ENCODE data around the gene MARF1. TPM values are rescaled to one million over a fixed set of nuclear protein-coding genes. Genes with fewer than 3 reads are reported as not detected.

Gene MARF1
- polyA plus RNA-seq, 1 donor (not counting 4 experiments of a cell fraction or from before 2014, with no cell fraction given) = 12.5 TPM

- no peak overlapping the region for H2AFZ ChIP-seq (ENCODE audit: control insufficient read depth, low read length)
- no peak overlapping the region for H3K9ac ChIP-seq (ENCODE audit: control insufficient read depth, extremely low read depth, insufficient read depth, low read length)
- no peaks in the 10 kb centered on the region for H3K9me1 ChIP-seq (ENCODE audit: control insufficient read depth, extremely low read depth, insufficient read depth, low read length)
- H3K9me3 ChIP-seq (ENCODE audit: control insufficient read depth, low read depth, low read length) = no peaks in the 10 kb centered on the region
- dilution Hi-C loops (cut with MboI; ENCODE audit: extremely low pct_ligation_motif_present, low sequenced_read_pairs) = no loop called here
- TF ChIP-seq, protein P1, sequence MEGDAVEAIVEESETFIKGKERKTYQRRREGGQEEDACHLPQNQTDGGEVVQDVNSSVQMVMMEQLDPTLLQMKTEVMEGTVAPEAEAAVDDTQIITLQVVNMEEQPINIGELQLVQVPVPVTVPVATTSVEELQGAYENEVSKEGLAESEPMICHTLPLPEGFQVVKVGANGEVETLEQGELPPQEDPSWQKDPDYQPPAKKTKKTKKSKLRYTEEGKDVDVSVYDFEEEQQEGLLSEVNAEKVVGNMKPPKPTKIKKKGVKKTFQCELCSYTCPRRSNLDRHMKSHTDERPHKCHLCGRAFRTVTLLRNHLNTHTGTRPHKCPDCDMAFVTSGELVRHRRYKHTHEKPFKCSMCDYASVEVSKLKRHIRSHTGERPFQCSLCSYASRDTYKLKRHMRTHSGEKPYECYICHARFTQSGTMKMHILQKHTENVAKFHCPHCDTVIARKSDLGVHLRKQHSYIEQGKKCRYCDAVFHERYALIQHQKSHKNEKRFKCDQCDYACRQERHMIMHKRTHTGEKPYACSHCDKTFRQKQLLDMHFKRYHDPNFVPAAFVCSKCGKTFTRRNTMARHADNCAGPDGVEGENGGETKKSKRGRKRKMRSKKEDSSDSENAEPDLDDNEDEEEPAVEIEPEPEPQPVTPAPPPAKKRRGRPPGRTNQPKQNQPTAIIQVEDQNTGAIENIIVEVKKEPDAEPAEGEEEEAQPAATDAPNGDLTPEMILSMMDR (optimal IDR thresholded peaks at IDR 0.05 in 1 of 3, IDR thresholded peaks at IDR 0.05 in 1 of 3, conservative IDR thresholded peaks at IDR 0.05 in 1 of 3; ENCODE audit: extremely low read depth in 1 of 3, insufficient read depth in 2 of 3, low read length in 3 of 3) = no peak
- TF ChIP-seq EZH2 (IDR thresholded peaks at IDR 0.05; ENCODE audit: low read length) = no peak
- no peaks in the 10 kb centered on the region for H3K4me1 ChIP-seq (ENCODE audit: control insufficient read depth, extremely low read depth, insufficient read depth, low read length)
- no peak overlapping the region for H3K4me2 ChIP-seq (ENCODE audit: control insufficient read depth, extremely low read depth, insufficient read depth, low read depth, low read length)
- H3K36me3 ChIP-seq (ENCODE audit: control insufficient read depth in 2 of 2, extremely low read depth in 1 of 2, insufficient read depth in 2 of 2, low read length in 2 of 2) = no peaks in the 10 kb centered on the region
- no peak for DNase-seq (ENCODE audit: low read depth, low spot score)
- no peaks in the 10 kb centered on the region for H4K20me1 ChIP-seq (ENCODE audit: control insufficient read depth, extremely low read depth, insufficient read depth, low read length)
- FAIRE-seq = no peak
- no peak overlapping the region for H3K27ac ChIP-seq (ENCODE audit: control insufficient read depth, insufficient read depth, low read length)
- H3K27me3 ChIP-seq (ENCODE audit: control insufficient read depth, extremely low read depth, insufficient read depth, low read length) = no peaks in the 10 kb centered on the region
- H3K4me3 ChIP-seq (ENCODE audit: control insufficient read depth in 2 of 3, extremely low read depth in 1 of 3, insufficient read depth in 2 of 3, low read depth in 1 of 3, low read length in 3 of 3) = no peak overlapping the region
- H3K79me2 ChIP-seq (ENCODE audit: control insufficient read depth, insufficient read depth, low read length) = no peaks in the 10 kb centered on the region
These were observed 86.8 kb downstream of the MARF1 start for GRCh38 chr16:15556130-15556529.

GRCh38 chr16:15553313-15554088 is 89.5 kb downstream of the MARF1 start:
- H4K20me1 ChIP-seq (ENCODE audit: control insufficient read depth, extremely low read depth, insufficient read depth, low read length) = no peaks in the 10 kb centered on the region
- H3K4me3 ChIP-seq (ENCODE audit: control insufficient read depth in 2 of 3, extremely low read depth in 1 of 3, insufficient read depth in 2 of 3, low read depth in 1 of 3, low read length in 3 of 3) = no peak overlapping the region
- no peak for DNase-seq (ENCODE audit: low read depth, low spot score)
- H3K36me3 ChIP-seq (ENCODE audit: control insufficient read depth in 2 of 2, extremely low read depth in 1 of 2, insufficient read depth in 2 of 2, low read length in 2 of 2) = no peaks in the 10 kb centered on the region
- dilution Hi-C loops (cut with MboI; ENCODE audit: extremely low pct_ligation_motif_present, low sequenced_read_pairs) = no loop called here
- TF ChIP-seq, protein P1 (optimal IDR thresholded peaks at IDR 0.05 in 1 of 3, IDR thresholded peaks at IDR 0.05 in 1 of 3, conservative IDR thresholded peaks at IDR 0.05 in 1 of 3; ENCODE audit: extremely low read depth in 1 of 3, insufficient read depth in 2 of 3, low read length in 3 of 3) = no peak
- TF ChIP-seq EZH2 (IDR thresholded peaks at IDR 0.05; ENCODE audit: low read length) = no peak
- H3K9me1 ChIP-seq (ENCODE audit: control insufficient read depth, extremely low read depth, insufficient read depth, low read length) = no peaks in the 10 kb centered on the region
- H3K4me1 ChIP-seq (ENCODE audit: control insufficient read depth, extremely low read depth, insufficient read depth, low read length) = no peaks in the 10 kb centered on the region
- no peak overlapping the region for H2AFZ ChIP-seq (ENCODE audit: control insufficient read depth, low read length)
- H3K4me2 ChIP-seq (ENCODE audit: control insufficient read depth, extremely low read depth, insufficient read depth, low read depth, low read length) = no peak overlapping the region
- no peak overlapping the region for H3K9ac ChIP-seq (ENCODE audit: control insufficient read depth, extremely low read depth, insufficient read depth, low read length)
- no peaks in the 10 kb centered on the region for H3K27me3 ChIP-seq (ENCODE audit: control insufficient read depth, extremely low read depth, insufficient read depth, low read length)
- no peaks in the 10 kb centered on the region for H3K79me2 ChIP-seq (ENCODE audit: control insufficient read depth, insufficient read depth, low read length)
- H3K9me3 ChIP-seq (ENCODE audit: control insufficient read depth, low read depth, low read length) = no peaks in the 10 kb centered on the region
- H3K27ac ChIP-seq (ENCODE audit: control insufficient read depth, insufficient read depth, low read length) = no peak overlapping the region
- FAIRE-seq = no peak
